K562 (cell line): Measurements from ENCODE around the gene AMBRA1. TPM values are rescaled to one million over a fixed set of nuclear protein-coding genes. Genes with fewer than 3 reads are reported as not detected.

Source experiments
- ATF7 ChIP-seq: fragments of 450-650 bp; IDR thresholded peaks from 2 replicates; pipeline ENCODE4 v1.7.1; 2014; ENCODE audit warnings: mild to moderate bottlenecking, moderate library complexity
- CREM ChIP-seq: IDR thresholded peaks from 2 replicates; pipeline ENCODE4 v1.6.1; 2014; ENCODE audit warnings: antibody characterized with exemption, low read depth
- POLR2G ChIP-seq: fragments of 200-400 bp; formaldehyde crosslinking; IDR thresholded peaks from 2 replicates; pipeline ENCODE4 v1.6.1; 2017; ENCODE audit warnings: low read depth, mild to moderate bottlenecking, antibody characterized with exemption, low read length, moderate library complexity
- RB1 ChIP-seq: fragments of 450-650 bp; IDR thresholded peaks from 2 replicates; pipeline ENCODE4 v1.6.1; 2017; ENCODE audit warnings: low read depth, mild to moderate bottlenecking
- SMARCA4 ChIP-seq: fragments of 450-650 bp; IDR thresholded peaks from 2 replicates; pipeline ENCODE4 v1.6.1; 2016
- STAG1 ChIP-seq: sonication (generic); formaldehyde crosslinking; IDR thresholded peaks from 2 replicates; pipeline ENCODE4 v1.5.0; 2020; ENCODE audit warnings: missing genetic modification reagents, borderline replicate concordance
- TEAD4 ChIP-seq, 2 experiments: sonication (generic) in 1 of 2; formaldehyde crosslinking in 1 of 2; IDR thresholded peaks; 2 replicates each; pipeline versions ENCODE4 v1.6.1 to v1.8.0; 2012 to 2022; ENCODE audit warnings: borderline replicate concordance in 1 of 2, inconsistent platforms in 1 of 2, low read length in 1 of 2, mild to moderate bottlenecking in 1 of 2, missing genetic modification reagents in 1 of 2
- TRIM28 ChIP-seq: fragments of 450-650 bp; IDR thresholded peaks from 2 replicates; pipeline ENCODE4 v1.6.1; 2017
- ZNF134 ChIP-seq: fragments of 250-450 bp; sonication (Bioruptor Pico); conservative IDR thresholded peaks from 2 replicates; pipeline ENCODE4 v1.4.0; 2020
- polyA plus RNA-seq, 8 experiments: library from polyadenylated mRNA; depleted of rRNA in 4 of 8; stranded (reverse) in 5 of 8; unstranded in 3 of 8; fragments of >200 nt; fragmentation: Nextera tagmentation in 2 of 8; fragmentation: Illumina TruSeq in 1 of 8; extraction: Ambion mirVana in 2 of 8; extraction: Trizol in 1 of 8; gene quantifications; 2 replicates each; pipeline versions ENCODE4 v1.2.1 to v1.2.3, GENCODE V29; 2011 to 2014; ENCODE audit warnings: inconsistent platforms in 1 of 8, missing spikeins in 1 of 8
- total RNA-seq, 7 experiments: library from RNA; depleted of rRNA in 6 of 7; stranded (reverse); fragments of >200 nt in 6 of 7; fragmentation: Illumina TruSeq in 2 of 7; extraction: Trizol in 2 of 7; gene quantifications; 2 replicates each; pipeline versions ENCODE4 v1.2.1 to v1.2.3, GENCODE V29; 2011 to 2021; ENCODE audit warnings: low replicate concordance in 1 of 7
- TF ChIP-seq, protein P1 (sequence below), 2 experiments: IDR thresholded peaks; 2 replicates each; pipeline ENCODE4 v1.6.1; 2011; ENCODE audit warnings: borderline replicate concordance in 1 of 2, control low read depth in 1 of 2, low read depth in 1 of 2, low read length in 1 of 2, mild to moderate bottlenecking in 1 of 2, mixed read lengths in 1 of 2, moderate library complexity in 1 of 2; ENCODE audit not compliant: insufficient read depth in 1 of 2, insufficient read length in 1 of 2, poor library complexity in 1 of 2, severe bottlenecking in 1 of 2; ENCODE audit errors: extremely low read depth in 1 of 2
- TF ChIP-seq, protein P2 (sequence below): sonication (generic); IDR thresholded peaks from 2 replicates; pipeline ENCODE4 v1.6.1; 2016

AMBRA1 gene
- total and polyA plus RNA-seq, 9 of the 15 experiments (the other 6 are each of a cell fraction or from before 2014, with no cell fraction given) = 0.15 to 24.5 (median 13.0) TPM

DNA sequence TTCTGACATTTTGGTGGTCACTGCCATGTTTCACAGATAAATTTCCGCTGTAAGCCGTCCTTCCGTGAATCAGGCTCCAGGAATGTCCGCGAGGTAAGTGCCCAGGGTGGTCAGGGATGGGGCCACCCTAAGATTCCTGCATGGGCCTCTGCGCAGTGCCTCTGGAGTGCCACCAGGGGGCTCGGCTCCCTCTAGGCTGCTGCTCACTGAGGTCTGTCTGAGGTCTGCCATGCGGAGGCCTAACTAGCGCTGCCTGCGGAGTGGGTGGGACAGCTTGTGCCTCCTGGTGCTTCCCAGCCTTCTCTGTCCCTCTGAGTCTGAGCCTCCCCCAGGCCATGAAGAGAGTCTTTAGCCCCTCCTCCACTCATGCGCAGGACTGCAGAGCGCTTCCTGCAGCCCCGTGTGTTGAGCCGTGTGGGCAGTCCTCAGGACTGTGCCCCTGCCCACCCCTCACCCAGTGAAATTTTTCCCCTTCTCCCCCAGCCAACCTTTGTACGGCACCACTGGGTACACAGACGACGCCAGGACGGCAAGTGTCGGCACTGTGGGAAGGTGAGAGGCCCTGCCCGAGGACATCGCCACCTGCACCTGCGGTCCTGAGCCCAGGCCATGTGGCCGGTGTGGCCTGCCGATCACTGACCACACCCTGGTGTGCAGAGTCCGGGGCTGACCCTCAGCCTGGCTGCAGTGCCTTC is 224.2 kb downstream of the AMBRA1 start (continued):
- TF ChIP-seq, protein P1, sequence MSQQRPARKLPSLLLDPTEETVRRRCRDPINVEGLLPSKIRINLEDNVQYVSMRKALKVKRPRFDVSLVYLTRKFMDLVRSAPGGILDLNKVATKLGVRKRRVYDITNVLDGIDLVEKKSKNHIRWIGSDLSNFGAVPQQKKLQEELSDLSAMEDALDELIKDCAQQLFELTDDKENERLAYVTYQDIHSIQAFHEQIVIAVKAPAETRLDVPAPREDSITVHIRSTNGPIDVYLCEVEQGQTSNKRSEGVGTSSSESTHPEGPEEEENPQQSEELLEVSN (IDR thresholded peaks at IDR 0.05; ENCODE audit: borderline replicate concordance in 1 of 2, extremely low read depth in 1 of 2, insufficient read depth in 1 of 2, insufficient read length in 1 of 2, low read depth in 1 of 2, low read length in 1 of 2, poor library complexity in 1 of 2, severe bottlenecking in 1 of 2) = peak in 1 of 2 experiments; percentile 37
- TF ChIP-seq STAG1 (CRISPR knock-in tag) = peak; percentile 11; the same call in 1 of the 2 replicates
- TF ChIP-seq ATF7 = no peak
- TF ChIP-seq POLR2G = peak; percentile 37; the same call in 1 of the 2 replicates
- TF ChIP-seq TEAD4 (IDR thresholded peaks at IDR 0.05; ENCODE audit: low read length) = peak; percentile 17; the same call in 1 of the 2 replicates
- no peak for TF ChIP-seq TEAD4 (CRISPR knock-in tag; IDR thresholded peaks at IDR 0.05; ENCODE audit: borderline replicate concordance)
- TF ChIP-seq RB1 = peak; percentile 62; the same call in 1 of the 2 replicates
- TF ChIP-seq SMARCA4 = no peak
- TF ChIP-seq TRIM28 = no peak
- TF ChIP-seq CREM = 0 out of 2 replicates have a peak, but pooled peaks have one; percentile 16
- no peak for TF ChIP-seq ZNF134 (CRISPR knock-in tag)
- TF ChIP-seq, protein P2, sequence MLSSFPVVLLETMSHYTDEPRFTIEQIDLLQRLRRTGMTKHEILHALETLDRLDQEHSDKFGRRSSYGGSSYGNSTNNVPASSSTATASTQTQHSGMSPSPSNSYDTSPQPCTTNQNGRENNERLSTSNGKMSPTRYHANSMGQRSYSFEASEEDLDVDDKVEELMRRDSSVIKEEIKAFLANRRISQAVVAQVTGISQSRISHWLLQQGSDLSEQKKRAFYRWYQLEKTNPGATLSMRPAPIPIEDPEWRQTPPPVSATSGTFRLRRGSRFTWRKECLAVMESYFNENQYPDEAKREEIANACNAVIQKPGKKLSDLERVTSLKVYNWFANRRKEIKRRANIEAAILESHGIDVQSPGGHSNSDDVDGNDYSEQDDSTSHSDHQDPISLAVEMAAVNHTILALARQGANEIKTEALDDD = peak; percentile 63; the same call in 1 of the 2 replicates
- TF ChIP-seq, all 486 proteins: peak for 24
